ENCODE results near the gene TTC32.

TTC32 gene

GRCh38 chr2:19901442-19902215, at the start of gene TTC32:
TTC32 (minus strand) TSS chr2:19901983; CDS start chr2:19901854, 129 bp downstream.
- Histone ChIP-seq H3K79me2 (ENCODE audit: control insufficient read depth, insufficient read depth, low read length, unreplicated experiment) (peaks cover 44% of the 10 kb centered on the region), H2AFZ (ENCODE audit: low read length, unreplicated experiment) (peak within 1 kb of the TSS; percentile 96), H3K27me3 (ENCODE audit: insufficient read depth, low read length) (no peaks in the 10 kb centered on the region), H3K36me3 (ENCODE audit: insufficient read depth, low read length) (no peaks in the 10 kb centered on the region), H3K4me1 (ENCODE audit: control insufficient read depth, insufficient read depth, low read length, unreplicated experiment) (peaks cover 32% of the 10 kb centered on the region), H3K27ac (ENCODE audit: low read depth, low read length) (peak within 1 kb of the TSS; percentile 93), H3K4me3 (ENCODE audit: low read depth, low read length) (peak within 1 kb of the TSS; percentile 91)

DNA sequence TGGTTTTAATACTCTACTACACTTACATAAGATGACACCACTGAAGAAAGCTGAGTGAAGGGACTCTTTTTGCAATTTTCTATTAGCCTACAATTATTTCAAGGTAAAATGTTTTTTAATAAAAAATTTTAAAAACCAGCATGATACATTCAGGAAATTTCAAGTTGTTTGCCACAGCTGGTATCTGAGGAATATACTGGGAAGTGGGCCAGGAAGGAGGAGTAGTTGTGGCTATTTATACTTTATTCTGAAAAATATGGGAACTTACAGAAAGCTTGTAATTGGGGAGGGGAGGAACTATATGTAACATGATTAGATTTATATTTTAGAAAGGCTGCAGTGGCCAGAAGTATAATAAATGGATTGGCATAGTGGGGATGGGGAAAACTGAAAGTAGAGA, 47.3 kb upstream of the TTC32 start:
- peaks cover 7% of the 10 kb centered on the region for H3K4me1 ChIP-seq (ENCODE audit: control insufficient read depth, insufficient read depth, low read length, unreplicated experiment)
- peak overlapping the region; percentile 41 for H3K4me3 ChIP-seq (ENCODE audit: low read depth, low read length)
- H3K27ac ChIP-seq (ENCODE audit: low read depth, low read length), result no peak overlapping the region
- no peaks in the 10 kb centered on the region for H3K27me3 ChIP-seq (ENCODE audit: insufficient read depth, low read length)
- H2AFZ ChIP-seq (ENCODE audit: low read length, unreplicated experiment), result no peak overlapping the region
- no peaks in the 10 kb centered on the region for H3K79me2 ChIP-seq (ENCODE audit: control insufficient read depth, insufficient read depth, low read length, unreplicated experiment)
- peaks cover 12% of the 10 kb centered on the region for H3K36me3 ChIP-seq (ENCODE audit: insufficient read depth, low read length)

- Histone ChIP-seq H3K27me3 (ENCODE audit: insufficient read depth, low read length) (no peaks in the 10 kb centered on the region), H3K79me2 (ENCODE audit: control insufficient read depth, insufficient read depth, low read length, unreplicated experiment) (no peaks in the 10 kb centered on the region), H3K36me3 (ENCODE audit: insufficient read depth, low read length) (peaks cover 12% of the 10 kb centered on the region), H3K4me1 (ENCODE audit: control insufficient read depth, insufficient read depth, low read length, unreplicated experiment) (peaks cover 7% of the 10 kb centered on the region), H2AFZ (ENCODE audit: low read length, unreplicated experiment) (no peak overlapping the region), H3K27ac (ENCODE audit: low read depth, low read length) (no peak overlapping the region), H3K4me3 (ENCODE audit: low read depth, low read length) (no peak overlapping the region)
Measured at GRCh38 chr2:19947184-19947940, 45.6 kb upstream of the TTC32 start.

- Histone ChIP-seq H3K27me3 (ENCODE audit: insufficient read depth, low read length) (no peaks in the 10 kb centered on the region), H3K36me3 (ENCODE audit: insufficient read depth, low read length) (peaks cover 7% of the 10 kb centered on the region), H3K4me3 (ENCODE audit: low read depth, low read length) (no peak overlapping the region), H3K79me2 (ENCODE audit: control insufficient read depth, insufficient read depth, low read length, unreplicated experiment) (no peaks in the 10 kb centered on the region), H3K27ac (ENCODE audit: low read depth, low read length) (no peak overlapping the region), H3K4me1 (ENCODE audit: control insufficient read depth, insufficient read depth, low read length, unreplicated experiment) (peaks cover 3% of the 10 kb centered on the region), H2AFZ (ENCODE audit: low read length, unreplicated experiment) (no peak overlapping the region)
Measured at GRCh38 chr2:19944205-19944845, 42.5 kb upstream of the TTC32 start.

DNA sequence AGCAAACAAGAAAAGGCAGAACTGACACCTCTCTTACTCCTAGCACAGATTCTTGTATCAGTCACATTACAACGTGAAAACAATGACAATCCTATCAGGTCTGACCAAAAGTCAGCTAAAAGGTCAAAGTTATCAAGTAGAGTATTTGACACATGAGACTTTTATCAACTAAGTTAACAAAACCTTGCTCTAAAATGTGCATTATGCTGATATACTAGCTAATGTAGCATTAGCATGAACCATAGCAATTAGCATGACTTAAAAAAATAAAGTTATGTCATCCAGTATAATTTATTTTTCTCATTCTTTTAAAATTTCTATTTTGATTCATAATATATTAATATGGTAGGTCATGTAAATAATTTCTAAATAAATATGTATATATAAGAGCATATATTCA, 41.4 kb upstream of the TTC32 start:
- Histone ChIP-seq H3K27ac (ENCODE audit: low read depth, low read length) (no peak overlapping the region), H3K36me3 (ENCODE audit: insufficient read depth, low read length) (peaks cover 4% of the 10 kb centered on the region; the same call in 1 of the 2 replicates), H2AFZ (ENCODE audit: low read length, unreplicated experiment) (no peak overlapping the region), H3K4me1 (ENCODE audit: control insufficient read depth, insufficient read depth, low read length, unreplicated experiment) (no peaks in the 10 kb centered on the region), H3K4me3 (ENCODE audit: low read depth, low read length) (no peak overlapping the region), H3K79me2 (ENCODE audit: control insufficient read depth, insufficient read depth, low read length, unreplicated experiment) (no peaks in the 10 kb centered on the region), H3K27me3 (ENCODE audit: insufficient read depth, low read length) (no peaks in the 10 kb centered on the region)

GRCh38 chr2:19942199-19942598, 40.4 kb upstream of the TTC32 start:
- Histone ChIP-seq H2AFZ (ENCODE audit: low read length, unreplicated experiment) (no peak overlapping the region), H3K4me1 (ENCODE audit: control insufficient read depth, insufficient read depth, low read length, unreplicated experiment) (no peaks in the 10 kb centered on the region), H3K36me3 (ENCODE audit: insufficient read depth, low read length) (peaks cover 11% of the 10 kb centered on the region; the same call in 1 of the 2 replicates), H3K4me3 (ENCODE audit: low read depth, low read length) (no peak overlapping the region), H3K27me3 (ENCODE audit: insufficient read depth, low read length) (no peaks in the 10 kb centered on the region), H3K27ac (ENCODE audit: low read depth, low read length) (no peak overlapping the region), H3K79me2 (ENCODE audit: control insufficient read depth, insufficient read depth, low read length, unreplicated experiment) (no peaks in the 10 kb centered on the region)

DNA sequence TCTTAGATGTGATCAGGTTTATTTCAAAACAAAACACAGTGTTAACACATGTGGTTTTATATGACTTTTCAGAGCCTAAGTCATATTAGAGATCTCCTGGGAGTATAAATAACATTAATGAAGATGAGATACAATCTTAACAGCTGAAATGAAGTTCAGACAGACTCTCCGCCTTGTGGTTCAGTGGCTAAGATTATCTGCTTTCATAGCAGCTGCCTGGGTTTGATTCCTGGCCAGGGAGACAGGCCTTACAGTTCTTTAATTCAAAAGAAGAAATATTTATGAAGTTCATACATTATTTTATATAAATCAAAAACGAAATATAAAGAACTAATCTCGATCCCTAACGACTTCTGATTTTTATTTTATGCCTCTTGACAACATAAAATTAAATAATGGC, 35.2 kb upstream of the TTC32 start:
- Histone ChIP-seq H3K4me1 (ENCODE audit: control insufficient read depth, insufficient read depth, low read length, unreplicated experiment) (peaks cover 20% of the 10 kb centered on the region), H2AFZ (ENCODE audit: low read length, unreplicated experiment) (no peak overlapping the region), H3K36me3 (ENCODE audit: insufficient read depth, low read length) (peaks cover 24% of the 10 kb centered on the region), H3K79me2 (ENCODE audit: control insufficient read depth, insufficient read depth, low read length, unreplicated experiment) (no peaks in the 10 kb centered on the region), H3K27me3 (ENCODE audit: insufficient read depth, low read length) (no peaks in the 10 kb centered on the region), H3K27ac (ENCODE audit: low read depth, low read length) (no peak overlapping the region), H3K4me3 (ENCODE audit: low read depth, low read length) (no peak overlapping the region)

DNA sequence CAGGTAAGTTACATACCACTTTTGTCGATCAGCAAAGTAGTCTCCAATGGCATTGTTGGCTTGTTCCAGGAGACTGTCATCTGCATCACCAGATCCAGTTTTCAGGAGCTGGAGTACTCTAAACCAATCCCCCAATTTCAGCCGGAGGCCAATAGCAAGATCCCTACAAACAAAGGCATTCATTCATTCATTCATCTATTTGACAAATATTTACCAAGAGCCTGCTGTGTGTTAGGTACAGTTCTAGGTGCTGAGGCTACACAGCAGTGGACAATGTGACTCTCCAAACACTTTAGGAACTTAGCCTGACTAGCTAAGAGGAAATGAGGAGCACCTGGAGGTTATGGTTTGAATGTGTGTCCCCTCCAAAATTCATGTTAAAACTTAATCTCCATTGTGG, 34.4 kb upstream of the TTC32 start:
- H3K4me3 ChIP-seq (ENCODE audit: low read depth, low read length), result no peak overlapping the region
- H3K27me3 ChIP-seq (ENCODE audit: insufficient read depth, low read length), result no peaks in the 10 kb centered on the region
- H3K36me3 ChIP-seq (ENCODE audit: insufficient read depth, low read length), result peaks cover 20% of the 10 kb centered on the region
- H3K4me1 ChIP-seq (ENCODE audit: control insufficient read depth, insufficient read depth, low read length, unreplicated experiment), result peaks cover 22% of the 10 kb centered on the region
- H2AFZ ChIP-seq (ENCODE audit: low read length, unreplicated experiment), result no peak overlapping the region
- H3K27ac ChIP-seq (ENCODE audit: low read depth, low read length), result no peak overlapping the region
- no peaks in the 10 kb centered on the region for H3K79me2 ChIP-seq (ENCODE audit: control insufficient read depth, insufficient read depth, low read length, unreplicated experiment)

- Histone ChIP-seq H2AFZ (ENCODE audit: low read length, unreplicated experiment) (peak overlapping the region; percentile 81), H3K27ac (ENCODE audit: low read depth, low read length) (peak overlapping the region; percentile 91), H3K79me2 (ENCODE audit: control insufficient read depth, insufficient read depth, low read length, unreplicated experiment) (no peaks in the 10 kb centered on the region), H3K27me3 (ENCODE audit: insufficient read depth, low read length) (no peaks in the 10 kb centered on the region), H3K4me3 (ENCODE audit: low read depth, low read length) (peak overlapping the region; percentile 71), H3K4me1 (ENCODE audit: control insufficient read depth, insufficient read depth, low read length, unreplicated experiment) (peaks cover 22% of the 10 kb centered on the region), H3K36me3 (ENCODE audit: insufficient read depth, low read length) (peaks cover 40% of the 10 kb centered on the region)
Measured at GRCh38 chr2:19933351-19933981, 31.7 kb upstream of the TTC32 start.

DNA sequence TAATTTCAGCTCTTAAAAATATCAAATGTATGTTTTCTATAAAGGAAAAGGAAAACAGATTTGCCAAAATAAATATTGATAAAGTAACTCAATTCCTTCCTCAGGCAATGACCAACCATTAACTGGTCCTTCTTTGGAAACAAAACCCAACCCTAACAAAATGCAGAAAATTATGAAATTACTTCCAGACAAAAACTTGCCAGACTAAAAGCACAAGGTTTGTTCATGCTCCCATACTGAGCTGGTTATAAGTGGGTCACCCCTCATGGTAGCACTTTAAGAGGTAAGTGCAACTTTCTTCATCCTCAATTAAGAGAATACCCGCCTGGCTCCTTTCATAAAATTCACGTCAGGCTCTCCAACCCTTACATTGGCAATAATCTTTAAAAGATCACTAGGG, 31.1 kb upstream of the TTC32 start:
- Histone ChIP-seq H3K79me2 (ENCODE audit: control insufficient read depth, insufficient read depth, low read length, unreplicated experiment) (no peaks in the 10 kb centered on the region), H3K36me3 (ENCODE audit: insufficient read depth, low read length) (peaks cover 44% of the 10 kb centered on the region), H3K4me1 (ENCODE audit: control insufficient read depth, insufficient read depth, low read length, unreplicated experiment) (peaks cover 22% of the 10 kb centered on the region), H3K27ac (ENCODE audit: low read depth, low read length) (peak overlapping the region; percentile 91), H2AFZ (ENCODE audit: low read length, unreplicated experiment) (peak overlapping the region; percentile 81), H3K4me3 (ENCODE audit: low read depth, low read length) (peak overlapping the region; percentile 71), H3K27me3 (ENCODE audit: insufficient read depth, low read length) (no peaks in the 10 kb centered on the region)

All from ACC112 (cell line).